COLO829 (cell line): Measurements from ENCODE around the gene IGIP.
A peak's percentile ranks its signal among the peaks of the same experiment; 100 is the strongest.

Experiments
- DNase-seq: peaks from one replicate; pipeline ENCODE4 v3.0.0; 2012; ENCODE audit warnings: low spot score

The IGIP gene

DNA sequence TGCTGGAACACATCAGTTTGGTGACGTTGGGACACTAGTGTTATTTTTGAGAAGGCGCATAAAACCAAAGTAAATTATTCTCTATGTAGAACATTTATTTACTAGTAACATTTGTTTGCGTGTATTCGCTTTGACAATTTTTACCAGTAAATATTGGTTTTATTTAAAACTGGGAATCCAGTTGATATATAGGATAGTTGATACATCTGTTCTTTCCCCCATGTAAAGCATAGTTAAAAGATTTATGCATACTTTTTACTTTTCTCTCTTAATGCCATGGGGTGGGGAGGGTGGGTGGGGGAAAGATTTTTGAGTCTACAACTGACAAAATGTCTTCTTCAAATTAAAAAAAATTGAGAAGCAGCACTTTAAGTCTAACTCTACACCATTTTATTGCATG, at the start of gene IGIP:
Gene IGIP (plus strand): TSS at position 301 of the 400 bp plus-strand sequence. CDS start 2,540 bp downstream, outside the sequence.
- DNase-seq = no peak

DNA sequence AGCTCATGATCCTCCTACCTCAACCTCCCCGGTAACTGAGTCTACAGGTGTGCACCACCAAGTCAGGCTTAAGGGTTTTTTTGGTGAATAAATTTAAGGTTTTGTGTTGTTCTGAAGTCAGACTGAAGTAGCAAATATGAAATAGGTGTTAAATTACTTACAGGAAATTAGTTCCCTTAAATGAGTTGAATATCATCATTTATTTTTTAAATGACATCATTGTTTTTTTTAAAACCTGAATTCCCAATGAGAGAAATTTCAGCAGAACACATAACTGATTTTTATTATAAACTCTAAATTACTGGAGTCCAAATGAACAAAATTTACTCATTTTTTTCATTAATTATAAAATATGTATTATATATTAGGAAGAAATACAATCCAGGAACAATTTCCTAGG, 49.6 kb upstream of the IGIP start:
- DNase-seq = no peak

DNA sequence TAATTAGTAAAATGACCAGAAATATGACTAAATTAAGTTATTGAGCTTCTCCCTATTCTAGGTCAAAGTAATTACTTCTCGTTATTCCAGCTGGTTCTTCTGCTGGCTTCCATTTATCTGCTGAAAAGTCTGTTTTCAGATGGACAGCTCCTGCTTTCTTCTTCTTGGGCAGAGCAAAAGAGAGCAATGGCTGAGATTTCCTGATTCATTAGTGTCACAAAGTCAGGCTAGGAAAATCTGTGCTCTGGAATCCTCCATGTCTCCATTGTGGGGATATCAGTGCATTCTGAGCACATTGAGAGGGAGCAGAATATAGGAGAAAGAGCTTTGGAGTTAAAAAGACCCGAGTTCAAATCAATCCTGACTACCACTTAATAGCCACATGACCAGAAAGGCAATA, 48.9 kb upstream of the IGIP start:
- DNase-seq = no peak

DNA sequence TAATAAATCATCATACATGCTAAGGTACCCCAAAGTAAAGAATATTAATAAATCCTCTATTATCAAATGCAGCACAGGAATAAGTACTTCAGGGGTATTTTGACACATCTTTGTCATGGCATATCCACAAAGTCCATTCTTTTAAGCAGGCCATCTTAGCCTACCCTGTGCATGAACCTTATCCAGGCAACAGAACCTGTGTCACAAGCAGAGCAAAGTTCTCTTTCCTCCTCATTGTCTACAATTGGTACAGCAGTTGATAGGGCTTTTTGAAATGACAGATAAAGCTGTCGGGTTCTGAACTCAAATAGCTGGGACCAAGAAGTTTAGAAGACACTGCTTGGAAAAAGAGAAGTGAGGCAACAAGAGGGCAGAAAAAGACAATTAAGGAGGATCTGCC, 42.6 kb upstream of the IGIP start:
- DNase-seq = no peak

DNA sequence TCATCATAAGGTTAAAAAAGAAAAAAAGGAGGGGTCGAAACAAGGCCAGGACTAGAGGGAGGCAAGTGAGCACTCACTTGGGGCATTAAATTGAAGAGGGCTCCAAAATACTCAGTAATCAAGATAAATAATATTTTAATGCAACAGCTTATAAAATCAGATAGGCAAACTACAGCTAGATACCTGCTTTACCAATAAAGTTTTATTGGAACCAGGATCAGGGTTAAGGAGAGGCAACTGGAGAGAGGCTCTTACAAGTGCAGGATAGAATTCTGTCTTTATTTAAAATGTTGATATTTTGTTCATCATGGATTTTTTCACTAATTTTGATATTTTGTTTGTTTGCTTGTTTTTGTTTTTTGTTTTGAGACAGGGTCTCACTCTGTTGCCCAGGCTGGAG, 42.1 kb upstream of the IGIP start:
- no peak for DNase-seq

DNA sequence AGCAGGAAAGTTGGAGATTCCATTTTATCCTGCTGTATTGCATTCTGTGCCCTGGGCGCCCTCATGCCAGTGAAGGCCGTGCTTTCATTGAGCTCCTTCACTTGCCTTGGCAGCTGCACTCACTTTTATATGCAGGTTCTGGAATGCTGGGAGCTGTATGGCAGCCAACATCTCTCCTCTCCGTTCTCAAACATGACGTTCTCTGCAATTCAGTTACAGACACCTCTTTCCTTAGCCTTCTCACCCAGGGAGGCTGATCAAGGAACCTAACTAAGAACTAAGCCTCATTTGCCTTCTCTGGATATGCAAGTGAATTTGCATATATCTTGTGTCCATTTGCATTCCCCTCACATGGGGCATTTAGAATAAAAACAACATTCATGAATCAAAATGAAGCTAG, 41.2 kb upstream of the IGIP start:
- no peak for DNase-seq

DNA sequence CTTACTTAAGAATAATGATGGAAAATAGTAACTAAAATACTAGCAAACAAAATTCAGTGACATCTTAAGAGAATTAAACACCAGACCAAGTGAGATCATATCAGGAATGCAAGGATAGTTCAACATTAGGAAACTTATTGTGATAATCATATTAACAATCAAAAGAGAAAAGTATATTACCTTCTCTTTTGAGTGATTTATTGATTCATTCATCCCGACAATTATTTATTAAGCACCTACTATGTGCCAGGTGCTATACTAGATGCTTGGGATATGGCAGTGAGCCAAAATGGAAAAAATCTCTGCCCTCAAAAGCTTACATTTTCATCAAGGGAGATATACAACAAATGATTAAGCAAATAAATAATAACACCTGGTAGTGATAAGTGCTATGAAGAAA, 35.5 kb upstream of the IGIP start:
- DNase-seq = no peak

DNA sequence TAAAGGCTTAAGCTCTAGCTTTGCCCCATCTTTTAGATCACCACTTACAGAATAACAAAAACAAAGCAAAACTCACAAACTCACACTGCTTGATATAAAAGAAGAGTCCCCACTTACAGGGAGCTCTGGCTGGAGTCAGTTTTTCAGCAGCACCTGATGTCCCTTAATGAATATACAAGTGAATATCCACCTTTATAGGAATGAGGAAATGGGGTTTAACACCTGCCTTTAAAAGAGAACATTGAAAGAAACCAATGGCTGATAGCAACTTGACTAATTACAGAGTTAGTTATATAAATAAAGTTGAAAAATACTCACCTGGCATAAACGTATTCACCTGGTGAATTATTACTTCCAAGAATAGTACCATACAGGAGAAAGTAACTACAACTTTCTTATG, 32.6 kb upstream of the IGIP start:
- DNase-seq = no peak

DNA sequence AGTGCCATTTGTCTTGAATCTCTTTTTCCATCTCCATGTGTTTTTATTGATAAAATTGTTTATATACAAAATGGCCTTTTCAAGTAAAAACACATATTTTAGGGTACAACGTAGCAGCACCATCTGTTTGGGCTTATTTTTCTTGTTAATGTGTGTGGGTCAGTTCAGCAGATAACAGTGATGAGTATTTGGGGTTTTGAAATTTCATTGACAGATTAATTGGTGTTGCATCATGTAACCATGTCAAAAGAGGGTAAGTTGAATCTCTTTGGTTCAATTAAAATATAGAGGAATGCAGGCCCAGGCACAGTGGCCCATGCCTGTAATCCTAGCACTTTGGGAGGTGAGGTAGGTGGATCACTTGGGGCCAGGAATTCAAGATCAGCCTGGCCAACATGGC, 31.9 kb upstream of the IGIP start:
- DNase-seq = no peak

DNA sequence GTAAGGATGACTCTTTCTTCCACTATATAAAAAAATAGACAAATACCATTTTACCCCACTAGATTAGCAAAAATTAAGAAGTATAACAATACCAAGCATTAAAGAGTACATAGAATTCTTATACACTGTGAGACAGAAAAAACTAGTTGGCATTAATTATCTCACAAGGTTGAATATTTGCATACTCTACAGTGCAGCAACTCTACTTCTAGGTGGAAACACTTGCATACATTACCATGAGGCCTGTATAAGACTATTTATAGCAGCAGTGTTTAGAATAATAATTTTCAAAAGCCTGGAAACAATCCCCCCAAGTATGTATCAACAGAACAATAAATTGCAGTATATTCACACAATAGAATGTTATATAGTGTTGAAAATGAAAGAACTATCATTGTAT, 30.8 kb upstream of the IGIP start:
- DNase-seq = no peak

DNA sequence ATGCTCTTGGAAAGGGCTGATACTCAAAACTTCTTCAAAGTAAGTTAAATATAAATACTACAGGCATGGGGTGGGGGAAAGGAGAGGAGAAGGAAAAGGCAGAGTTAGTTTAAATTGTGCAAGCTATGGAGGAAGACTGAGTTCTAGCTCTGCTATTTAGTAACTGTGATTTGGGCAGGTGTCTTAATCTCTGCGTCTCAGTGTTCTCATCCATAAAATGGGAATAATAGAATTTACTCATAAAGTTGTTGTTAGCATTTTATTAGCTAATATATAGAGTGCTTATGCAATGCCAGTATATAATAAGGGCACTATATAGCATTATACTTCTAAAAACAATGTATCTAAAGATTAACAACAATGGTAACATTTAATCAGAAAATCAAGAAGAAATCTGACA, 24.6 kb upstream of the IGIP start:
- no peak for DNase-seq

DNA sequence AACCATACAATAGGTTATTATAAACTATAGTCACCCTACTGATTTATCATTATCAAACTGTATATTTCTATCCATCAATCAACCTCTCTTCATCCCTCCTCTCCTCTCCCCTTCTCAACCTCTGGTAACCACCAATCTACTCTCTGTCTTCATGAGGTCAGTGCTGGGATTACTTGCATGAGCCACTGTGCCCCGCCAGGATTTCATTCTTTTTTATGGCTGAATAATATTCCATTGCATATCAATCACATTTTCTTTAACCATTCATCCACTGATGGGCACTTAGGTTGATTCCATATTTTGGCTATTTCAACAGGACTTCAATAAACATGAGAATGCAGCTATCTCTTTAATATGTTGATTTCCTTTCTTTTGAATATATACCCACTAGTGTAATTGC, 22.6 kb upstream of the IGIP start:
- DNase-seq = no peak

DNA sequence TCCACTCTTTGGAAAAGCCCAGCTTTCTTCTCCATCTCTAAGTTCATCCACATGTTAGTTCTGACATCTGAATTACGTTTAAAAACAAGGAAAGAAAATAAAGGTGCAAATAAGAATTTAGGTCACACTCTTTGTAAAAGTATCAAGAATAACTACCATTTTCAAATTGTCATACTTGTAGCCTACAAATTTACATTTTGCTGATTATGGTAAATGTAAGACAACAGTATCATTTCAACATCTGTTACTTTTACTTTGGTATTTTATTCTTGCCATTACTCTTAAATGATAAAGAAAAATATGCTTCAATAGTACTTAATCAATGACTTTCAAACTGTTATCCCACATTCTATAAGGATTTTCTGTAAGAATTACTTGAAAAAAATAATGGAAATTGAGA, 21.6 kb upstream of the IGIP start:
- no peak for DNase-seq

DNA sequence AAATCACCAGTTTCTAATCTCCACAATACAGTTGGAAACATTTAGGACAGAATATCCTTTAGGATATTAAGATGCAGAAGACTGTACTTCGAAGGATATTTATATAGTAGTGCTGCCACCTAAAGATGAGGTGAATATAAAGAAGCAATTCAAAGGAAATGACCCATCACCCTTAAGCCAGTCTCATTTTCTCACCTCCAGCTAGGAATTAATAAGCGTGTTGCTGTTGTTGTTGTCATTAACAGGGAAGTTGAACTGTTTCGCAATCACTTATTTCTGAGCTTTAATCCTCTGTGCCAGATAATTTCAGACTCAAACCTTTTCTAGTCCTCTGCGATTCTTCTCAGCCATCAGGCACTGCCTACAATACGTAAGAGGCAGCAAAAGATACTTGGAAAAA, 19.6 kb upstream of the IGIP start:
- DNase-seq = no peak

DNA sequence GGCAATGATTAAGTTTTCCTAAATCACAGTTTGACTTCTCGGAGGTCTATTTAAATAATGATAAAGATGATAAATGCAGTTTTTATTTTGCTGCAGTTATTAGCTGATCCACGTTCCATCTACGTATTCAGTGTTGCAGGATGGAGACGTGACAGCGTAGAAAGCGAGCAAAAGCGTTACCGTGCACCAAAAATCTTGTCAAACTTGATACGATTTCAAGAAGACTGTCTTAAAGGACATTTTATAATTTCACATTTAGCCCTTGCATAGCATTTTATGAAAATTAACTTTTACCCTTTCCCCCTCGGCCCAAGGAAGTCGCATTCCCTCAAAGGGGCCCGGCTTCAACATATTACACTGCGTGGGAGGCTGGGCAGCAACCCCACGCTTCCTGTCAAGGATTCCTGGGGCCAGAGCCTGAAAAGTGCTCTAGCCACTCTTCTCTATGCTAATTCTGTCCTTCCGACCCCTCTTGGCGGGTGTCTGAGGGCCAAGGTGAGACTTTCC, 18.9 kb upstream of the IGIP start:
- DNase-seq = no peak

DNA sequence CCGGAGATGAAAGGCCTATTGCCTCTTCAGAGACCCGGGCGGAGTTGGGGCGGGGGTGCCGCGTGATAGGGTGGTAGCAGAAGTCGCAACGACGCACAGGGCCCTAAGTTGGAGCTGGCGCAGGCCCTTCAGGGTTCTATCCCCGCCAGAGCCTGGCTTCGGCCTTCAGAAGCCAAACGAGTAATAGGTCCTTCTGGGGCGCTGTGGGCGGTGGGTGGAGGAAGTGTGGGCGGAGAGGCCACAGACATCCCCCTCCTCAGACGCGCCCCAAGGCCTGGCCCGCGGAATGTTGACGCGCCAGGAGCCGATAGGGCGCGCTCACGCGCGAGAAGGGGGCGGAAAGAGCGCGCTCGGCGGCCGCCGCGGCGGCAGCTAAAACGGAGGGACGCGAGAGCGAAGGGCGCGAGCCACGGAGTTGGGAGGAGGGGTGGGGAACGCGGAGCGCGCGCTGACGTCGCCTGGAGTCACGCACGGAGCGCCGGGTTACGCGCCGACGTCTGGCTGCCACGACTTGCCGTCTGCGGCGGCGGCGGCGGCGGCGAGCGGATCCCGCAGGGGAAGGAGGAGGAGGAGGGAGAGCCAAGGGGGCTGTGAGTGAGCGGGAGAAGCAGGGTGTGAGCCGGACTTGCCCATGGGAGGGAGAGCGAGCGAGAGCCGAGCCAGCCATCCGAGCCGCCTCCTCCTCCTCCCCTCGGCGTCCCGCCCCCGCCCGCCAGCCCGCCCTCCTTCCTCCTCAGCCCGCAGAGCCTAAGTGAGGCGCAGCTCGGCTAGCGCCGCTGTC, 18.2 kb upstream of the IGIP start:
- peak; percentile 69 for DNase-seq

DNA sequence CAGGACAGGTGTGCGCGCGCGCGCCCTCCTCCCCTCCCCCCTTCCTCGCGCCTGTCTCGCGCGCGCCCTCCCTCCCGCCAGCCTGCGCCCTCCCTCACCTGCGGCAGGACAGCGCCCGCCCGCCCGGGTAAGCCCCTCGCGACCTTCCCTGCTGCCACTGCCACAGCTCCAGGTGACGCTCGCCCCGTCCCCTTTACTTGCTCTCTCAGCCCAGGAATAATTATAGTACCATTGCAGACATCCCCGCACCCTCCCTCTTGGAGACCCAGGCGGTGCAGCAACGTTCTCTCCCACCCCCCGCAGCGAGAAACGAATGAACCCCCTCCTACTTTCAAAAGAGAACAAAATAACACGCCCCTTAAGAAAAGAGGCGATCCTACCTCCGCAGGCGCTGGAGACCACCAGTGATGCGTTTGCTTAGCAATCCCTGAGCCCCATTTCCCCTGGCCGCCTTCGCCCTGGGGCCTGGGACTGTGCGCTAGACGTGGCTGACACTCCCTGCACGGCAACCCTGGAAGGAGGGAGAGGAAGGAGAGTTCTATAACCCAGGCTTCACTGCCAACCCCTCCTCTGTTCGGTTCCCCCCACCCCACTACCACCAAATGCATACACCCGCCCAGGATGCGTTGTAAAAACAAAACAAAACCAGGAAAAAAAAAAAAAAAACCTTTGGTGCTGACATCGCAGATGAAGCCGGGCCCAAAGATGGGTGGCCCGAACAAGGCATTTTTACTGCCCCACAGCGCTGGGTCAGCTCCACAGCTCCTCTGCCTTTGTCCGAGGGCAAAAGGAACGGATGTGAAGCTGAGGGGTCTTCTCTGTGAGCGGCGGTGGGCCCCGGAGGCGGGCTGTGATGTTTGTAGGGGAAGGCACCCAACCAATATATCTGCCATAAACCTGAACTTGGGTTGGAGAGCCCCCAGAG, 17.4 kb upstream of the IGIP start:
- no peak for DNase-seq

DNA sequence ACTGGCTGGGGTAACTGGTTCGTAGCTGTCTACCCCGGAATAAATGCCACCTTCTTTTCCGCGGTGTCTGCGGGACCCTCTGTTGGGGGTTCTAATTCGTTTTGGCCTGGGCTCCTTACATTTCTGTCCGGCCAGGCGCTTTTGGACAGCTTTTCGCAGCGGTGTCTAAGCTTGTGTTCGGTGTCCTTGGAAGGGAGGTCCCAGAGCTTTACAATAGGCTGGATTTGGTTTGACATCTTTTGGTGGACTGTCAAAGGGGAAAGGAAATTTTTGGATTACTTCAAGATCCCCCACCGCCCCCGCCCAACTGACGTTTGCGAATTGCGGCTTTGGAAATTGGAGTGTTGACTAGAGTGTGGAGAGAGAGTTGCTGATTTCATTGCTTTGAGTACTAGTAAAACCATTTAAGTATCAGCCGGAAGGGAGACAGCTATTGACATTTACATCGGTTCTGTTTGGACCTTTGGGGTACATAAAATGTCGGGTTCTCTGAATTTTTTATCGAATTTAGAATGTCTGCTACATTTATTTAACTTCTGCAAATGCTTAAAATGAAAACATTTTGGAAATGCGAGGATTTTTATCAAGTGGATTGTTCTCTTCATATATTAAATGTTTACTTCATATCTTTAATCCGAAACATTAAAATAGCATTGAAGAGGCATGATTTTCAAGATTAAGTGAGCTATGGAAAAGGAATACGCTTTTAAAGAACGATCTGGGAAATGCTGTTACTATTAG, 16.5 kb upstream of the IGIP start:
- DNase-seq = no peak

DNA sequence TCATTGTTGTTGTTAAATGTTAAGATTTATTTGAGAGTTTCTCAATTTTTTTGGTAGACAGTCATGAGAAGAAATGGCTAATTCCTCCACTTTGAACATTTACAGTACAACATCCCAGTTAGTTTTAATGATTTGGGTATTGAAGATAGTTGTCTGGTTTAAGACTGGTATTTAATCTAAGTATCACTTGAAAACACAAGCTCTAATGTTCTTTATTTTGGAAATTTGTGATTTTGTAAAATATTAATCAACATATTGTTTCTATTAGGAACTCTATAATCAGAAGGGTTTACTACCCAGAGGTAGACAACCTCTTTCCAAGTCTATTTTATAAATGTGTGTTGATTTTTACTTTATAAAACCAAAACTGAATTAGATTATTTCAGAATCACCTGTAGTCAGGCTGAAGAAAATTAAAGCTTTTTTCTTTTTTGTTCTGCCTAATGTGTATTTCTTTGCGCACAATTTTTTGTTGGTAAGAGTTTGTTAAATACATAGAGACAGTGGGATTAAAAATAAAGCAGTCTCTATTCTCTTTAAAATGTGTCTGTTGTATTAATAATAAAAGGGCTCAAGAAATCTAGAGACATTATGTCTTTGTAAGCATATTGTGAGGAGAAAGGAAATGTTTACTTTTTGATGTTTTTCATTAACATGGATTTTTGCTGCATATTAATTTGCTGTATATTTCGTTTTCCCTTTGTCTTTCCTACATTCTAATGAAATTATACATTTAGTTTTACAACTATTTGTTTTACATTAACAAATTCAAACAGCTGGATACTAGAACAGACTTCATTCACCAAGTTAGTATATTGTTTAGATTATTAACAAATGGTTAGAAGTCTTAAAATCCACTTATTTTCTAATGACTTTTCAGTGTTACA, 15.7 kb upstream of the IGIP start:
- DNase-seq = no peak

DNA sequence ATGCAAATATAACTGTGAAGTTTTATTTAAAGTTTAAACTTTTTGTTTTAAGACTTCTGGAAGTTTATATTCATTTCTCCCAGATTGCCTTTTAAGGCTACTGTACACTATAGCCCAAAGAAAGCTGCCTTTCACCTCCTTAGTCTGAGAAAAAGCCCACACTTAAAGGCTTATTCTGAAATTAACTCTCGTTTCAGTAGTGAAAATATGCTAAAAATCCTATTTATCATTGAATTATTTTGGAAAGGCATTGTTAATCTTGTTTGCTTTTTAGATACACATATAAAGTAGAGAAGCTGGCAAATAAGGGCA, 15.1 kb upstream of the IGIP start:
- no peak for DNase-seq

DNA sequence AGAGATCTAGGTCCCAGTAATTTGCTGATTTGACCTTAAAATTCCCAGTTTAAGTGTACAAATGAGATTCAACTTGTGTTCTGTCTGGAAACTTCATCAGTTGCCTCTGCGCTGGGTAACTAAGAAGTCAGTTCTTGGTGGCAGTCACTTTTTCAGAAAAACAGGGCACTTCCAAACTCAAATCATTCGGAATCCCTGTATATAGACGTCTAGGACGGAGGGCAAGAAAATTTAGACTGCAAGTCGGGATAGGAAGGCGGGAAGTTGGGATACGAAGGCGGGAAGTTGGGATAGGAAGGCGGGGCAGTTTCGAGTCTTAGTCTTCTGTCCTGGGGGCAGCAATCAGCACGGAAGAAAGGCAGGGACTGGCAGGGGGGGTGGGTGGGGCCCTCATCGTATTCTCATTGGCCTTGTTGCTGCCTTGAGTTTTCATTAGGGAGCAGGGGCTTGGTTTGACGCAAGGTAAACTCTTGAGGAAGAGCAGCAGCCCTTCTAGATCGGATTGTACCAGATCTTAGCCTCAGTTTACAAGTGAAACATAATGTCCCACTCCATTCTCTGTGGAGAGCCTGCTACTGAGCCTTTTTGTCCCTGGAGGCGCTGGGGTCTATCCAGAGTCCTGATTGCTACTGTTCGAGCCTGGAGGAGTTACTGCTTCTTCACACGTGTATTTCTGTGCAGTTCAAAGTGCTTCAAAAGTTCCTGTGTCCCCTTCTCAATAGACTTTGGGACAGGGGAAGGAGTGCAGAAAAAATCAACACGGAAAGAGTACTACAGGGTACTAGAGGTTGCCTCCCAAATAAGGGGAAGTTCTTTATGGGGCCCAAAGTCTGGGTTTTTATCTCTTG, 14.5 kb upstream of the IGIP start:
- no peak for DNase-seq
